Panc1 (cell line): ENCODE data around the gene MRPL22. TPM values are rescaled to one million over a fixed set of nuclear protein-coding genes. Genes with fewer than 3 reads are reported as not detected.

ENCODE experiments used
- ATAC-seq: fragments of 200-7000 bp; cut with Tn5 transposase; 2 replicates; pipeline ENCODE4 v1.9.1; 2020; ENCODE audit warnings: mild to moderate bottlenecking, moderate library complexity
- BruUV-seq: library from RNA; stranded (reverse); fragments of 400-500 nt; replicated peaks from 2 replicates; lab custom pipeline; 2021; lab: Mats Ljungman, UMichigan
- CTCF ChIA-PET: fragments of 300-600 bp; sonication (Branson Sonifier 250); formaldehyde crosslinking; loops from one replicate; lab custom pipeline; 2022; ENCODE audit warnings: antibody characterized with exemption; lab: Charles Lee
- POLR2A ChIA-PET: fragments of 300-600 bp; sonication (Branson Sonifier 250); formaldehyde crosslinking; loops from one replicate; lab custom pipeline; 2022; ENCODE audit warnings: antibody characterized with exemption; lab: Charles Lee
- DNase-seq: peaks from one replicate; pipeline ENCODE4 v3.0.0-alpha.2; 2010; ENCODE audit warnings: low read depth, low spot score
- H3K27ac ChIP-seq: 2 replicates; pipeline ENCODE4 v1.5.1; 2011; ENCODE audit warnings: mild to moderate bottlenecking, low read length, inconsistent platforms
- H3K27me3 ChIP-seq: fragments of 200-500 bp; sonication (Bioruptor generic); 2 replicates; pipeline ENCODE4 v1.6.0; 2014; ENCODE audit warnings: low read length, inconsistent platforms; ENCODE audit not compliant: control insufficient read depth, insufficient read depth
- H3K36me3 ChIP-seq: fragments of 200-500 bp; sonication (Bioruptor generic); 2 replicates; pipeline ENCODE4 v1.5.1; 2014; ENCODE audit warnings: inconsistent platforms, mild to moderate bottlenecking, low read length, moderate library complexity; ENCODE audit not compliant: control insufficient read depth, insufficient read depth
- H3K4me1 ChIP-seq: 2 replicates; pipeline ENCODE4 v1.5.1; 2011; ENCODE audit warnings: inconsistent platforms, mild to moderate bottlenecking, low read length, moderate library complexity; ENCODE audit not compliant: control insufficient read depth, insufficient read depth
- H3K4me3 ChIP-seq, 2 experiments: 2 replicates each; pipeline ENCODE4 v1.5.1; 2011 to 2012; ENCODE audit warnings: low read depth in 2 of 2, low read length in 2 of 2, mild to moderate bottlenecking in 2 of 2, inconsistent platforms in 1 of 2, moderate library complexity in 1 of 2
- H3K9me3 ChIP-seq: fragments of 200-500 bp; sonication (Bioruptor generic); 2 replicates; pipeline ENCODE4 v1.5.1; 2014; ENCODE audit warnings: low read depth, mild to moderate bottlenecking, inconsistent platforms, low read length, moderate library complexity; ENCODE audit not compliant: control insufficient read depth, insufficient read depth
- CTCF ChIP-seq: fragments of 450-650 bp; IDR thresholded peaks from 2 replicates; pipeline ENCODE4 v1.5.1; 2017; ENCODE audit warnings: mild to moderate bottlenecking
- POLR2AphosphoS5 ChIP-seq: IDR thresholded peaks from 2 replicates; pipeline ENCODE4 v1.6.1; 2012; ENCODE audit warnings: mild to moderate bottlenecking, low read depth, low read length, moderate library complexity
- REST ChIP-seq, 2 experiments: IDR thresholded peaks; 2 replicates each; pipeline ENCODE4 v1.6.1; 2011 to 2012; ENCODE audit warnings: low read depth in 2 of 2, control low read depth in 1 of 2, low read length in 1 of 2, mild to moderate bottlenecking in 1 of 2, moderate library complexity in 1 of 2; ENCODE audit not compliant: insufficient read depth in 1 of 2
- SIN3A ChIP-seq: IDR thresholded peaks from 2 replicates; pipeline ENCODE4 v1.6.1; 2012; ENCODE audit warnings: low read depth, mild to moderate bottlenecking, low read length, moderate library complexity, borderline replicate concordance; ENCODE audit not compliant: insufficient read depth
- TCF7L2 ChIP-seq: IDR thresholded peaks from 2 replicates; pipeline ENCODE4 v1.6.1; 2011; ENCODE audit warnings: mild to moderate bottlenecking, low read depth, low read length, inconsistent platforms
- in situ Hi-C: cut with HindIII; loops from 2 replicates; pipeline ENCODE4 v1.10.0; 2016; ENCODE audit warnings: low sequenced_read_pairs, low pct_unique_long_range_greater_than_20kb
- intact Hi-C: fragments of 100-400 bp; cut with micrococcal nuclease; formaldehyde crosslinking; loops from one replicate; pipeline ENCODE4 v1.10.0; 2022; ENCODE audit not compliant: unreplicated experiment
- total RNA-seq: library from RNA; stranded (reverse); gene quantifications from one replicate; pipeline ENCODE4 v1.2.1, GENCODE V29; 2021; ENCODE audit not compliant: unreplicated experiment

Gene MRPL22
- total RNA-seq, 1 experiment from 2014 or later: 61.5 TPM

- H3K9me3 ChIP-seq: no peaks in the 10 kb centered on the region
- ChIA-PET POLR2A (no interaction called here), CTCF (no interaction called here)
- H3K4me1 ChIP-seq: no peaks in the 10 kb centered on the region
- no peaks in the 10 kb centered on the region for H3K27me3 ChIP-seq
- H3K27ac ChIP-seq: no peak overlapping the region
- H3K36me3 ChIP-seq: peaks cover 52% of the 10 kb centered on the region
- no TSS peak for BruUV-seq
- DNase-seq (no peak), ATAC-seq (no peak)
- TF ChIP-seq CTCF: no peak
- H3K4me3 ChIP-seq: no peak overlapping the region
- in situ Hi-C loops: no loop called here
- intact Hi-C loops: no loop called here
These were observed 17.1 kb upstream of the MRPL22 start for GRCh38 chr5:154923441-154924430.

- ChIA-PET CTCF (no interaction called here), POLR2A (no interaction called here)
- no peaks in the 10 kb centered on the region for H3K27me3 ChIP-seq
- peaks cover 7% of the 10 kb centered on the region; the same call in 1 of the 2 replicates for H3K4me1 ChIP-seq
- TF ChIP-seq POLR2AphosphoS5 (no peak), SIN3A (no peak), REST (IDR thresholded peaks at IDR 0.05; ENCODE audit: insufficient read depth in 1 of 2, low read depth in 2 of 2, low read length in 1 of 2) (no peak), TCF7L2 (no peak), CTCF (no peak)
- H3K4me3 ChIP-seq: no peak overlapping the region
- no peaks in the 10 kb centered on the region for H3K9me3 ChIP-seq
- ATAC-seq: no peak
- peaks cover 25% of the 10 kb centered on the region for H3K36me3 ChIP-seq
- no peak for DNase-seq
- in situ Hi-C loops: no loop called here
- no peak overlapping the region for H3K27ac ChIP-seq
- intact Hi-C loops: no loop called here
- no TSS peak for BruUV-seq
These were observed 7.3 kb upstream of the MRPL22 start for GRCh38 chr5:154933537-154933936.
